Gastroesophageal sphincter (tissue), 3 donors: ENCODE results near the gene HMGB4.

Source experiments
- EP300 ChIP-seq: sonication (generic); formaldehyde crosslinking; IDR thresholded peaks from one replicate; pipeline ENCODE4 v1.6.1; 2017; ENCODE audit warnings: antibody characterized with exemption, mild to moderate bottlenecking
- POLR2A ChIP-seq, 2 donors: fragments of 450-650 bp; IDR thresholded peaks; one replicate each; pipeline ENCODE4 v1.6.1; 2017; ENCODE audit warnings: antibody characterized with exemption in 2 of 2, mild to moderate bottlenecking in 2 of 2, moderate library complexity in 1 of 2
- POLR2AphosphoS5 ChIP-seq: sonication (generic); formaldehyde crosslinking; IDR thresholded peaks from one replicate; pipeline ENCODE4 v1.6.1; 2017; ENCODE audit warnings: antibody characterized with exemption
- TF ChIP-seq, protein P1 (sequence below), 4 experiments: fragments of 200-600 bp in 2 of 4; fragments of 450-650 bp in 2 of 4; sonication (generic) in 1 of 4; IDR thresholded peaks; one replicate each; pipeline ENCODE4 v1.5.1; 2017 to 2019; ENCODE audit warnings: antibody characterized with exemption in 4 of 4, mild to moderate bottlenecking in 2 of 4, moderate library complexity in 2 of 4

GRCh38 chr1:33860671-33861070 lies 3.2 kb upstream of the HMGB4 start:
- TF ChIP-seq POLR2A (IDR thresholded peaks at IDR 0.05) (no peak), EP300 (no peak), POLR2AphosphoS5 (no peak)
- TF ChIP-seq, protein P1, sequence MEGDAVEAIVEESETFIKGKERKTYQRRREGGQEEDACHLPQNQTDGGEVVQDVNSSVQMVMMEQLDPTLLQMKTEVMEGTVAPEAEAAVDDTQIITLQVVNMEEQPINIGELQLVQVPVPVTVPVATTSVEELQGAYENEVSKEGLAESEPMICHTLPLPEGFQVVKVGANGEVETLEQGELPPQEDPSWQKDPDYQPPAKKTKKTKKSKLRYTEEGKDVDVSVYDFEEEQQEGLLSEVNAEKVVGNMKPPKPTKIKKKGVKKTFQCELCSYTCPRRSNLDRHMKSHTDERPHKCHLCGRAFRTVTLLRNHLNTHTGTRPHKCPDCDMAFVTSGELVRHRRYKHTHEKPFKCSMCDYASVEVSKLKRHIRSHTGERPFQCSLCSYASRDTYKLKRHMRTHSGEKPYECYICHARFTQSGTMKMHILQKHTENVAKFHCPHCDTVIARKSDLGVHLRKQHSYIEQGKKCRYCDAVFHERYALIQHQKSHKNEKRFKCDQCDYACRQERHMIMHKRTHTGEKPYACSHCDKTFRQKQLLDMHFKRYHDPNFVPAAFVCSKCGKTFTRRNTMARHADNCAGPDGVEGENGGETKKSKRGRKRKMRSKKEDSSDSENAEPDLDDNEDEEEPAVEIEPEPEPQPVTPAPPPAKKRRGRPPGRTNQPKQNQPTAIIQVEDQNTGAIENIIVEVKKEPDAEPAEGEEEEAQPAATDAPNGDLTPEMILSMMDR (IDR thresholded peaks at IDR 0.05): no peak
